ENCODE results near the gene STK17B.

GRCh38 chr2:196170606-196171247 lies 651 bp downstream of the STK17B start:
- TF ChIP-seq CTCF (tag by site-specific recombination; IDR thresholded peaks at IDR 0.05), result no peak
- TF ChIP-seq, protein P1, sequence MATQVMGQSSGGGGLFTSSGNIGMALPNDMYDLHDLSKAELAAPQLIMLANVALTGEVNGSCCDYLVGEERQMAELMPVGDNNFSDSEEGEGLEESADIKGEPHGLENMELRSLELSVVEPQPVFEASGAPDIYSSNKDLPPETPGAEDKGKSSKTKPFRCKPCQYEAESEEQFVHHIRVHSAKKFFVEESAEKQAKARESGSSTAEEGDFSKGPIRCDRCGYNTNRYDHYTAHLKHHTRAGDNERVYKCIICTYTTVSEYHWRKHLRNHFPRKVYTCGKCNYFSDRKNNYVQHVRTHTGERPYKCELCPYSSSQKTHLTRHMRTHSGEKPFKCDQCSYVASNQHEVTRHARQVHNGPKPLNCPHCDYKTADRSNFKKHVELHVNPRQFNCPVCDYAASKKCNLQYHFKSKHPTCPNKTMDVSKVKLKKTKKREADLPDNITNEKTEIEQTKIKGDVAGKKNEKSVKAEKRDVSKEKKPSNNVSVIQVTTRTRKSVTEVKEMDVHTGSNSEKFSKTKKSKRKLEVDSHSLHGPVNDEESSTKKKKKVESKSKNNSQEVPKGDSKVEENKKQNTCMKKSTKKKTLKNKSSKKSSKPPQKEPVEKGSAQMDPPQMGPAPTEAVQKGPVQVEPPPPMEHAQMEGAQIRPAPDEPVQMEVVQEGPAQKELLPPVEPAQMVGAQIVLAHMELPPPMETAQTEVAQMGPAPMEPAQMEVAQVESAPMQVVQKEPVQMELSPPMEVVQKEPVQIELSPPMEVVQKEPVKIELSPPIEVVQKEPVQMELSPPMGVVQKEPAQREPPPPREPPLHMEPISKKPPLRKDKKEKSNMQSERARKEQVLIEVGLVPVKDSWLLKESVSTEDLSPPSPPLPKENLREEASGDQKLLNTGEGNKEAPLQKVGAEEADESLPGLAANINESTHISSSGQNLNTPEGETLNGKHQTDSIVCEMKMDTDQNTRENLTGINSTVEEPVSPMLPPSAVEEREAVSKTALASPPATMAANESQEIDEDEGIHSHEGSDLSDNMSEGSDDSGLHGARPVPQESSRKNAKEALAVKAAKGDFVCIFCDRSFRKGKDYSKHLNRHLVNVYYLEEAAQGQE (tag by site-specific recombination; IDR thresholded peaks at IDR 0.05), result no peak
